ENCODE results near the gene PLEKHG5. TPM values are rescaled to one million over a fixed set of nuclear protein-coding genes. Genes with fewer than 3 reads are reported as not detected.

PLEKHG5 gene
- total RNA-seq, 1 donor from 2014 or later: 42.9 TPM

DNA sequence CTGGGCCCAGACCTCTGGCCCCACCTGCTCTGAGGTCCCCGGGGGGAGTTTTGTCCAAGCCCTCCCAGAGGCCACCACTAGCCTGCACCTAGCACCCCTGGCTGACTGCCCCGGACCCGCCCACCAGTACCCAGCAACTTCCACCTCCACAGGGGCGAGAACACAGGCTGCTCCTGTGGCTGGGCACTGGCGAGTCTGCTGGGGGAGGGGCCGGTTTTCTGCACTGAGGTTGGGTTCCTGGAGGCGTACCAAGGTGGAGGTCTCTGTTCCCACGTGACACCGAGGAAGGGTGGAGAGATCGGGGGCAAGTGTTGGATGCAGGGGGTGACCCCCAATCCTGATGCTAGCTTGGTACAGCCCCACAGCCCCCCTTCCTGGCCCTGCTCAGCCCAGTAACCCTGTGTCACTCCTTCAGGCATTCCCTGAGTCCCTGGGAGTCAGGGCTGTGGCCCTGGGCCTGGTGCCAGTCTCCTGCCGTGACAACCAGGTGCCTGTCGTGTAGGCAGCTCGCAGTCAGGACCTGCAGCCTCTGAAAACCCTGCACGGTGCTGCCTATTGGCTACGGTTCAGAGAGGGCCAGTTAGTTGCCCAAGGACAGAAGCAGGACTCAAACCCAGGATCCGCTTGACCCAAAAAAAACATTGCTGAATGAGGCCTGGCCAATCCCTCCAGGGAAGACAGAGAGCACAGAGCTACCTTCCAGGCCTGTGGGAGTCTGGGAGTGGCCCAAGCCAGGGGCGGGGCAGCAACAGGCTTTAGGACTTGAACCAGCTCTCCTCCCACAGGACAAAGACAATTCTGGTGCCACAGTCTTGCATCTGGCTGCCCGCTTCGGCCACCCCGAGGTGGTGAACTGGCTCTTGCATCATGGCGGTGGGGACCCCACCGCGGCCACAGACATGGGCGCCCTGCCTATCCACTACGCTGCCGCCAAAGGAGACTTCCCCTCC is 63.8 kb downstream of the PLEKHG5 start:
- TF ChIP-seq CTCF (IDR thresholded peaks at IDR 0.05; ENCODE audit: insufficient read depth, low read length, severe bottlenecking): no peak
- Histone ChIP-seq H3K4me3 (ENCODE audit: low read depth, low read length) (no peak overlapping the region), H3K36me3 (ENCODE audit: control insufficient read depth, insufficient read depth, low read length) (no peaks in the 10 kb centered on the region), H3K27me3 (ENCODE audit: control insufficient read depth, insufficient read depth, low read length) (no peaks in the 10 kb centered on the region)
- FAIRE-seq (peak; percentile 99), DNase-seq (ENCODE audit: low read depth) (no peak)

GRCh38 chr1:6426972-6427350 is 64.5 kb downstream of the PLEKHG5 start:
- Histone ChIP-seq H3K36me3 (ENCODE audit: control insufficient read depth, insufficient read depth, low read length) (no peaks in the 10 kb centered on the region), H3K4me3 (ENCODE audit: low read depth, low read length) (no peak overlapping the region), H3K27me3 (ENCODE audit: control insufficient read depth, insufficient read depth, low read length) (no peaks in the 10 kb centered on the region)
- DNase-seq (ENCODE audit: low read depth) (no peak), FAIRE-seq (no peak)
- TF ChIP-seq CTCF (IDR thresholded peaks at IDR 0.05; ENCODE audit: insufficient read depth, low read length, severe bottlenecking): no peak

DNA sequence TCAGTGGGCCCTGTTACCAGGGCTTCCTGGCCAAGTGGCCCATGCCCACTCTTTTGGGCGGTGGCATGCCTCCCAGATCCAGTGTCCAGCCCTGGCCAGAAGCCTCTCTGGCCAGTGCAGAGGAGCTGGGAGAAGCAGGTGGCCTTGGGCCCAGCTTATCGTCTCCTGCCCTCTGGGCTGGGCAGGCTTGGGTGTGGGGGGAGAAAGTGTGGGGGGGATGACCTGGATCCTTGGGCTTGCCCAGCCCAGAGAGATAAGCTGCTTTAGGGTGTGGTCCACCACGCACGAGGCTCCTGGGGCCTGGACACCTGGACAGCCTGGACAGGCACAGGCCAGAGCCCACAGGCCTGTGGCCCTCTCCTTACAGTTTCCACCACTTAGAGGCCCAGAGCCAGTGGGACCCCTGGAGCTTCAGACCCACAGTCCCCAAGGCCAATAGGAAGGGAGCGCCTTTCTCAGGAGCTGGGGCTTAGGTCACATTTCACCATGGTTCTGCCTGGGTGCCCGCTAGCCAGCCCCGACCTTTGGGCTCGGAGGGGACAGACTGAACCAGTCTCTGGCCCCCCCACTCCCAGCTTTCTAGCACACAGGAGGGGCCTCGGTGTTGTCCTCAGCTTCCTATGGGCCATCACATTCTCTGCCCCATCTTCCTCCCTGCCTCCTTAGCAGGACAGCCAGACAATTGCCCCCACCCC is 65.0 kb downstream of the PLEKHG5 start:
- Histone ChIP-seq H3K4me3 (ENCODE audit: low read depth, low read length) (no peak overlapping the region), H3K27me3 (ENCODE audit: control insufficient read depth, insufficient read depth, low read length) (no peaks in the 10 kb centered on the region), H3K36me3 (ENCODE audit: control insufficient read depth, insufficient read depth, low read length) (no peaks in the 10 kb centered on the region)
- FAIRE-seq: no peak
- DNase-seq (ENCODE audit: low read depth): no peak
- no peak for TF ChIP-seq CTCF (IDR thresholded peaks at IDR 0.05; ENCODE audit: insufficient read depth, low read length, severe bottlenecking)

- no peaks in the 10 kb centered on the region for H3K36me3 ChIP-seq (ENCODE audit: control insufficient read depth, insufficient read depth, low read length)
- no peaks in the 10 kb centered on the region for H3K27me3 ChIP-seq (ENCODE audit: control insufficient read depth, insufficient read depth, low read length)
- H3K4me3 ChIP-seq (ENCODE audit: low read depth, low read length): peak overlapping the region; percentile 38
- no peak for TF ChIP-seq CTCF (IDR thresholded peaks at IDR 0.05; ENCODE audit: insufficient read depth, low read length, severe bottlenecking)
- DNase-seq (ENCODE audit: low read depth) (no peak), FAIRE-seq (no peak)
These were observed 65.8 kb downstream of the PLEKHG5 start for GRCh38 chr1:6425658-6426057.

DNA sequence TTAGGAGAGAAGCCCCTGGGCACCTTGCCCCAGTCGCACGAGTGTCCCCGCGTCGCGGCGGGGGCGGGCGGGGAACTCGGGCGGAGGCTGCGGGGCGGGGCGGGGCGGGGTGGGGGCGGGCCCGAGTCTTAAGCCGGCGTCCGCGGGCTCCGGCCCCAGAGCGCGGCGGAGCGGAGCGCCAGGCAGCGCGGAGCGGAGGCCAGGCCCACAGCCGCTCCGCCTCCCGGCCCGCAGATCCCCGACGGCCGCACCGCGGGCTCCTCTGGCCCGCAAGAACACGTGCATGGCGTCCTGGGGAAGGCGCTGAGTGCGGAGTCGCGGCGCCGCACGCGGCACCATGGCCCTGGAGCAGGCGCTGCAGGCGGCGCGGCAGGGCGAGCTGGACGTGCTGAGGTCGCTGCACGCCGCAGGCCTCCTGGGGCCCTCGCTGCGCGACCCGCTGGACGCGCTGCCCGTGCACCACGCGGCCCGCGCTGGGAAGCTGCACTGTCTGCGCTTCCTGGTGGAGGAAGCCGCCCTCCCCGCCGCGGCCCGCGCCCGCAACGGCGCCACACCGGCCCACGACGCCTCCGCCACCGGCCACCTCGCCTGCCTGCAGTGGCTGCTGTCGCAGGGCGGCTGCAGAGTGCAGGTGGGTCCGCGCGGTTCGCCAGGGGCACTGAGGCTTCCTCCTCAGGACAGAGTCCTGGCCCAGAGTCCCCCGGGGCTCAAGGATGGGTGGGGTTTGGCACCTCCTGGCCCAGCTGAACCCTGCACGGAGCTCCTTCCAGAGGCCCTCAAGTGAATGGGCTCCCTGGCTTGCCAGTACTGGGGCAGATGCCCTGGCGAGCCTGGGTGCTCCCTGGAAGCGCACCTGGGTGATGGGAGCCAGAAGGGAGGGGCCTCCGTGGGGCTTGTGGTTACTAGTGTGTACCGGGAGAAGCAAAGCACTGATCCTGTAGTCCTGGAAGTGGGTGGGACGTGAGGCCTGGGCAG is 66.6 kb downstream of the PLEKHG5 start, which contains the start of gene ESPN:
ESPN (plus strand) TSS at position 158 of the 975 bp plus-strand sequence; CDS start at position 338, 180 bp downstream.
- Histone ChIP-seq H3K36me3 (ENCODE audit: control insufficient read depth, insufficient read depth, low read length) (no peaks in the 10 kb centered on the region), H3K27me3 (ENCODE audit: control insufficient read depth, insufficient read depth, low read length) (no peaks in the 10 kb centered on the region), H3K4me3 (ENCODE audit: low read depth, low read length) (peak within 1 kb of the TSS; percentile 38)
- no peak for FAIRE-seq
- no peak for DNase-seq (ENCODE audit: low read depth)
- no peak for TF ChIP-seq CTCF (IDR thresholded peaks at IDR 0.05; ENCODE audit: insufficient read depth, low read length, severe bottlenecking)
